ENCODE measurements around the gene QSOX1. TPM values are rescaled to one million over a fixed set of nuclear protein-coding genes. Genes with fewer than 3 reads are reported as not detected.

Gene QSOX1
- total RNA-seq, 2 experiments from 2014 or later: 18.3 to 31.6 TPM

DNA sequence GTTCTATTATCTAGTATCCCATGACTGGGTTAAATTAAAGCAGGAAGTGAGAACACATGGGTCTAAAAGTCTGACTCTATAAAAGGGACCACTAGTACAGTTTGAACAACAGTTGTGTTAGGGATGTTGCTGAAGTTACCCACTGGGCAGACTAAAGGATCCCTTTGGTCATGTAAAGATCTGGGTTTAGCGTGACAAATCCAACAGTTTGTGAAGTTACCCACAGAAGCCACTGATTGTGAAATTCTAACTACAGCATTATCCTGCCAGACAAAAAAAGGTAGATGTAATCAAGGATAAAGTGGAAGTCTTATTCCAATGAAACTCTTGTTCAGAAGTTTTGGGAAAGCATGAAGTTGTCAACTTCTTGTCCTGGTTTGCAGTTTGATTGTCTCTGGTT lies 5.7 kb downstream of the QSOX1 start:
- Mint-ChIP-seq H3K27ac (no peak overlapping the region), H3K9me3 (ENCODE audit: low read depth) (no peaks in the 10 kb centered on the region), H3K4me1 (peaks cover 22% of the 10 kb centered on the region), H3K36me3 (ENCODE audit: low read depth) (no peaks in the 10 kb centered on the region), H3K4me3 (no peak overlapping the region), H3K27me3 (no peaks in the 10 kb centered on the region)
- DNase-seq (no peak), ATAC-seq (no peak)
- CTCF ChIA-PET: interaction anchor here (0.6 kb wide), 1 partner anchor 38 kb away, joined by 3 read pairs; no protein-coding TSS in a partner anchor
- POLR2A ChIA-PET: no interaction called here
- intact Hi-C loops (cut with DNase I, micrococcal nuclease): no loop called here

GRCh38 chr1:180163041-180163440 lies 8.4 kb downstream of the QSOX1 start:
- ATAC-seq (no peak), DNase-seq (no peak)
- H3K27me3 Mint-ChIP-seq: no peaks in the 10 kb centered on the region
- H3K4me1 Mint-ChIP-seq: peaks cover 4% of the 10 kb centered on the region
- CTCF ChIA-PET: interaction anchor here (3.8 kb wide), 1 partner anchor 16 kb away, joined by 17 read pairs; no protein-coding TSS in a partner anchor
- POLR2A ChIA-PET: interaction anchor here (0.6 kb wide), 1 partner anchor 1747 kb away, joined by 4 read pairs; no protein-coding TSS in a partner anchor
- no peaks in the 10 kb centered on the region for H3K36me3 Mint-ChIP-seq (ENCODE audit: low read depth)
- intact Hi-C loops (cut with DNase I, micrococcal nuclease): no loop called here
- H3K4me3 Mint-ChIP-seq: no peak overlapping the region
- no peak overlapping the region for H3K27ac Mint-ChIP-seq
- H3K9me3 Mint-ChIP-seq (ENCODE audit: low read depth): no peaks in the 10 kb centered on the region

DNA sequence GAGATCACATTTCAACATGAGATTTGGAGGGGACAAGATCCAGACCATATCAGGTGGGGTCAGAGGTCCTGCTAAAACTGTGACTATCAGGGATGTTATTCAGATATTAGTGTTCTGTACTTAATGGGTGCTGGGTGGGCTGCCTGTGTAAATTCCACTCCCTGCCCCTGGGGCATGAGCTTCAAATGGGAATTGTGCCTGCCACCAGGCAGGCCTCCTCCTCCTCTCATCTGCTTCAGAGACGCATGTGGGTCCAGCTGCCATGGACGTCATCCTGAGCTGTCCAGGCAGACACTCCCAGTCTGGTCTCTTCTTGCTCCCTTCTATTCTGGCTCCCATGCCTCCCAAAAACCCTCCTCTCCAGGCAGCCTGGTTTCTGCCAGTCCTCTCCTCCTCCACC lies 10.4 kb downstream of the QSOX1 start:
- ChIA-PET CTCF (interaction anchor here (0.7 kb wide), 2 partner anchors 14 to 16 kb away, joined by 3 read pairs; no protein-coding TSS in a partner anchor), POLR2A (no interaction called here)
- no peaks in the 10 kb centered on the region for H3K9me3 Mint-ChIP-seq (ENCODE audit: low read depth)
- H3K4me1 Mint-ChIP-seq: peaks cover 4% of the 10 kb centered on the region
- intact Hi-C loops (cut with DNase I, micrococcal nuclease): no loop called here
- H3K27ac Mint-ChIP-seq: no peak overlapping the region
- H3K27me3 Mint-ChIP-seq: no peaks in the 10 kb centered on the region
- H3K4me3 Mint-ChIP-seq: no peak overlapping the region
- DNase-seq (no peak), ATAC-seq (no peak)
- no peaks in the 10 kb centered on the region for H3K36me3 Mint-ChIP-seq (ENCODE audit: low read depth)

GRCh38 chr1:180165509-180166435 lies 11.1 kb downstream of the QSOX1 start:
- ATAC-seq (no peak), DNase-seq (no peak)
- Mint-ChIP-seq H3K9me3 (ENCODE audit: low read depth) (no peaks in the 10 kb centered on the region), H3K36me3 (ENCODE audit: low read depth) (no peaks in the 10 kb centered on the region), H3K4me1 (peaks cover 4% of the 10 kb centered on the region), H3K4me3 (no peak overlapping the region), H3K27me3 (no peaks in the 10 kb centered on the region), H3K27ac (no peak overlapping the region)
- ChIA-PET POLR2A (no interaction called here), CTCF (interaction anchor here (6.0 kb wide), 1 partner anchor 13 kb away, joined by 50 read pairs; no protein-coding TSS in a partner anchor)
- intact Hi-C loops (cut with DNase I, micrococcal nuclease): no loop called here

DNA sequence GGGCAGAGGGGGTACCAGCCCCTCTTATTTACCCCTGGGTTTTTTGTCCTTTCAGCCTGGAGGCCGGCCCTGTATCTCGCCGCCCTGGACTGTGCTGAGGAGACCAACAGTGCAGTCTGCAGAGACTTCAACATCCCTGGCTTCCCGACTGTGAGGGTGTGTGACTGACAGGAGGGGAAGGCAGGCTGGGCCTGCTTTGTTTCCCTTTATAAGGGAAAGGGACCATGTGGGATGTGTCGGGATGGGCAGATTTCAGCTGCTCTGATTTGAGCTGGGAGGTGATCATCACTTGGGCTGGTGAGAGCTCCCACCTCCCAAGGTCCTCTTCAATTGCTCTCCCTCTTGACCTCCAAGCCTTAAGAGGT lies 11.7 kb downstream of the QSOX1 start:
- POLR2A ChIA-PET: no interaction called here

DNA sequence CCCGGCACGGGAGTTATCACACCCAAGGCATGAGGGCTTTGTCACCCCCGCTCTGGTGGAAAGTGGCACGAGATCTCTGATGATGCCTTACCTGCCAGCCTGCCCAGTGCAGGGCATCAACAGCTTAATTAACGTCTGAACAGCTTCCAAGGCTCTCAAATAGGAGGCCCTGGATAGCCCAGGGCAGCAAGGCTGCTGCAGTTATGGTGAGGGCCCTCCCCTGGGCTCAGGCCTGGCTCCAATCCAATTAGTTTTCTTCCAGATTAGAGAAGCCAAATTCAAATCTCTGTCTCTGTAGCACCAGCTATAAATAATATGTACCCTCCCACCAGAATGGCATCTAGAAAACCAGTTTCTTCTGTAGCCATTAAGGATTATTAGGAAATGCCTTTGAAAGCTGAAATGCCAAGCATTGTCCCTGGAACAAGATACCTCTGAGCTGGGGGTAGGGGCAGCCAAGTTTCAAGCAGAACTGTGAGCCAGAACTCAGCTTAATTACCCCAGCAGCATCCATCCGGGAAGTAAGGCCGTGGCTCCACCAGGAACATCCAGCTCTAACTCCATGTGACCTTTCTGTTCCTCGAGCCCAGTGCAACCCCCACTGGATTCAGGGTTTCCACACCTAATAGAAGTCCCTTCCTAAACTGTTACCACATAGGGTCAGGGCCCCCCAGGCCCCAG lies 12.5 kb downstream of the QSOX1 start:
- no peak overlapping the region for H3K4me3 Mint-ChIP-seq
- ChIA-PET POLR2A (interaction anchor here (1.4 kb wide), 1 partner anchor 12 kb away, joined by 3 read pairs; no protein-coding TSS in a partner anchor), CTCF (interaction anchor here (0.7 to 6.0 kb wide), 4 partner anchors 12 to 461 kb away, joined by 3 to 50 read pairs (median 4); partner anchors contain the start of gene QSOX1)
- no peaks in the 10 kb centered on the region for H3K36me3 Mint-ChIP-seq (ENCODE audit: low read depth)
- no peak overlapping the region for H3K27ac Mint-ChIP-seq
- no peaks in the 10 kb centered on the region for H3K27me3 Mint-ChIP-seq
- intact Hi-C loops (cut with DNase I, micrococcal nuclease): no loop called here
- H3K9me3 Mint-ChIP-seq (ENCODE audit: low read depth): no peaks in the 10 kb centered on the region
- H3K4me1 Mint-ChIP-seq: peaks cover 4% of the 10 kb centered on the region
- ATAC-seq (no peak), DNase-seq (no peak)

More for the DNA sequence above, 11.7 kb downstream of the QSOX1 start:
- H3K9me3 Mint-ChIP-seq (ENCODE audit: low read depth): no peaks in the 10 kb centered on the region
- H3K27me3 Mint-ChIP-seq: no peaks in the 10 kb centered on the region
- no peak overlapping the region for H3K4me3 Mint-ChIP-seq
- intact Hi-C loops (cut with DNase I, micrococcal nuclease): no loop called here
- DNase-seq (no peak), ATAC-seq (no peak)
- CTCF ChIA-PET: interaction anchor here (1.0 to 6.0 kb wide), 3 partner anchors 12 to 131 kb away, joined by 3 to 50 read pairs (median 4); partner anchors contain the start of gene QSOX1
- H3K4me1 Mint-ChIP-seq: peaks cover 4% of the 10 kb centered on the region
- H3K27ac Mint-ChIP-seq: no peak overlapping the region
- H3K36me3 Mint-ChIP-seq (ENCODE audit: low read depth): no peaks in the 10 kb centered on the region

- Mint-ChIP-seq H3K27ac (no peak overlapping the region), H3K9me3 (ENCODE audit: low read depth) (no peaks in the 10 kb centered on the region), H3K4me1 (peaks cover 4% of the 10 kb centered on the region), H3K36me3 (ENCODE audit: low read depth) (no peaks in the 10 kb centered on the region), H3K27me3 (no peaks in the 10 kb centered on the region), H3K4me3 (no peak overlapping the region)
- POLR2A ChIA-PET: interaction anchor here (1.4 kb wide), 1 partner anchor 12 kb away, joined by 3 read pairs; no protein-coding TSS in a partner anchor
- CTCF ChIA-PET: interaction anchor here (0.7 to 6.0 kb wide), 5 partner anchors 11 to 797 kb away, joined by 3 to 50 read pairs (median 4); partner anchors contain the start of gene QSOX1
- peak; percentile 76 for ATAC-seq
- peak; percentile 39 for DNase-seq
- intact Hi-C loops (cut with DNase I, micrococcal nuclease): no loop called here
Observed at GRCh38 chr1:180167721-180168467, 13.2 kb downstream of the QSOX1 start.

GRCh38 chr1:180168786-180169639 lies 14.3 kb downstream of the QSOX1 start:
- H3K27me3 Mint-ChIP-seq: no peaks in the 10 kb centered on the region
- POLR2A ChIA-PET: no interaction called here
- peak; percentile 78 for ATAC-seq
- no peaks in the 10 kb centered on the region for H3K4me1 Mint-ChIP-seq
- H3K36me3 Mint-ChIP-seq (ENCODE audit: low read depth): no peaks in the 10 kb centered on the region
- H3K4me3 Mint-ChIP-seq: no peak overlapping the region
- intact Hi-C loops (cut with DNase I, micrococcal nuclease): no loop called here
- CTCF ChIA-PET: interaction anchor here (0.7 to 6.0 kb wide), 5 partner anchors 10 to 796 kb away, joined by 3 to 50 read pairs (median 4); no protein-coding TSS in a partner anchor
- DNase-seq: peak; percentile 54
- H3K9me3 Mint-ChIP-seq (ENCODE audit: low read depth): no peaks in the 10 kb centered on the region
- H3K27ac Mint-ChIP-seq: no peak overlapping the region

- intact Hi-C loops (cut with DNase I, micrococcal nuclease): loop anchor here in 1 of 2 experiments (10.0 kb wide), 1 partner anchor 55 kb away; no protein-coding TSS in a partner anchor
- Mint-ChIP-seq H3K9me3 (ENCODE audit: low read depth) (no peaks in the 10 kb centered on the region), H3K4me1 (no peaks in the 10 kb centered on the region), H3K27ac (peak overlapping the region; percentile 55), H3K27me3 (no peaks in the 10 kb centered on the region), H3K4me3 (no peak overlapping the region), H3K36me3 (ENCODE audit: low read depth) (no peaks in the 10 kb centered on the region)
- ATAC-seq: no peak
- ChIA-PET POLR2A (no interaction called here), CTCF (interaction anchor here (1.1 to 6.0 kb wide), 3 partner anchors 9 to 460 kb away, joined by 3 to 50 read pairs (median 5); no protein-coding TSS in a partner anchor)
- DNase-seq: no peak
Observed at GRCh38 chr1:180169640-180170195, 15.0 kb downstream of the QSOX1 start.

Measured in activated CD4-positive, alpha-beta T cell treated with anti-CD3 and anti-CD28 coated beads for 36 hours (primary cell).